Endothelial cell of umbilical vein (primary cell): ENCODE measurements around the gene DCUN1D4.

Experiments
- CTCF ChIP-seq, 2 donors: IDR thresholded peaks; 1 replicate in 1 of 2; 2 replicates in 1 of 2; pipeline ENCODE4 v1.5.1; 2011; ENCODE audit warnings: low read length in 2 of 2, mild to moderate bottlenecking in 2 of 2, moderate library complexity in 2 of 2, control low read depth in 1 of 2, inconsistent platforms in 1 of 2, low read depth in 1 of 2; ENCODE audit not compliant: insufficient read depth in 1 of 2; ENCODE audit errors: extremely low read depth in 1 of 2
- EZH2 ChIP-seq: IDR thresholded peaks from 2 replicates; pipeline ENCODE4 v1.6.1; 2012; ENCODE audit warnings: borderline replicate concordance, low read depth, mild to moderate bottlenecking, moderate library complexity, low read length, inconsistent platforms; ENCODE audit not compliant: severe bottlenecking
- GATA2 ChIP-seq: IDR thresholded peaks from 2 replicates; pipeline ENCODE4 v1.7.0; 2011; ENCODE audit warnings: low read depth, mild to moderate bottlenecking, moderate library complexity, mixed read lengths, low read length; ENCODE audit not compliant: insufficient read length, insufficient read depth
- JUN ChIP-seq: IDR thresholded peaks from 2 replicates; pipeline ENCODE4 v1.6.1; 2011; ENCODE audit warnings: borderline replicate concordance, low read depth; ENCODE audit not compliant: insufficient read length, insufficient read depth
- POLR2AphosphoS5 ChIP-seq: IDR thresholded peaks from 2 replicates; pipeline ENCODE4 v1.6.1; 2012; ENCODE audit warnings: low read depth, mild to moderate bottlenecking, control low read depth, low read length, moderate library complexity; ENCODE audit not compliant: insufficient read depth

- TF ChIP-seq CTCF (IDR thresholded peaks at IDR 0.05; ENCODE audit: extremely low read depth in 1 of 2, insufficient read depth in 1 of 2, low read depth in 1 of 2, low read length in 2 of 2) (no peak), EZH2 (no peak), POLR2AphosphoS5 (no peak), GATA2 (no peak), JUN (no peak)
These were observed 9.0 kb downstream of the DCUN1D4 start for GRCh38 chr4:51851937-51852290.
